HG03060 (cell line): ENCODE results near the gene CXCL3.

Source experiments
- ATAC-seq: cut with Tn5 transposase; IDR thresholded peaks from one replicate; pipeline ENCODE4 v1.9.1; 2021; ENCODE audit warnings: low read depth, moderate number of reproducible peaks; ENCODE audit not compliant: unreplicated experiment

Gene CXCL3

GRCh38 chr4:74016068-74016467 lies 22.4 kb downstream of the CXCL3 start:
- ATAC-seq = no peak

GRCh38 chr4:74015126-74015780 lies 23.2 kb downstream of the CXCL3 start:
- no peak for ATAC-seq

DNA sequence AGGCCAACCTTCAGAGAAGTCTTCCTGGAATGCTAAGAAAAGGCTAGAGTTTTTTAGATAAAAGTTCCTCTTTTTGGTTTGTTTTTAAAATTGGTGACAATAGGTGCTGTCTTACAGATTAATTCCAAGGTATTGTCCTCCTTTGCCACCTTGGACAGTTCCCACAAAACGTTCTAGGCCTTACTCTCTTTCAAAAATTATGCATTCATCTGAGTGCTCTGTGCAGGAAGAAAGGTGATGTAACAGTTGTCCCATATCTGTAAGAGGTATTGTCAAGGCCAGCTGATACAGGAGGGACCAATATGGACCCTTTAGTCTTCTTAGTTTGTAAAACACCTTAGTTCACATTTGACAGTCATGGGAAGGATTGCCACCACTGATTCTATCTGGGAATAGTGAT lies 24.2 kb downstream of the CXCL3 start:
- ATAC-seq = no peak

DNA sequence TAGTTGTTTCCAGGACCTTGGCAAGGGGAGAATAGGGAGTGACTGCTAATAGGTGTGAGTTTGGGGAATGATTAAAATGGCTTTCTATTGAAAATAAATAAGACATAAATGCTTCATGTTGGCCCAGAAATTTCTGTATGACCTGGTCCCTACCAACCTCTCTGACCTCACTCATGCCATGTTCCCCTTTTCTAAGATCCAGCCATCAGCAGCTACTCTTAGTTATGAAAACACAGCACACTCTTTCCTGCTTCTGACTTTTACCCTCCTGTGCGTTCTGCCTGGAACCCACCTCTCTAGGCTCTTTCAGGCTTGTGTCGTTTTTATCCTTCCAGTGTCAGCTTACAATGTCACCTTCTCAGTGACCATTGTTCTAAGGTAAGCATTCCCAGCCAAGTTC lies 25.2 kb downstream of the CXCL3 start:
- ATAC-seq = no peak

GRCh38 chr4:74012130-74012529 lies 26.4 kb downstream of the CXCL3 start:
- ATAC-seq = no peak

GRCh38 chr4:74009307-74009706 lies 29.2 kb downstream of the CXCL3 start:
- ATAC-seq = no peak

- no peak for ATAC-seq
These were observed 32.4 kb downstream of the CXCL3 start for GRCh38 chr4:74006009-74006476.

- ATAC-seq = no peak
These were observed 33.0 kb downstream of the CXCL3 start for GRCh38 chr4:74005528-74005927.

- no peak for ATAC-seq
These were observed 33.8 kb downstream of the CXCL3 start for GRCh38 chr4:74004668-74005067.

- ATAC-seq = no peak
These were observed 38.2 kb downstream of the CXCL3 start for GRCh38 chr4:74000301-74000700.

DNA sequence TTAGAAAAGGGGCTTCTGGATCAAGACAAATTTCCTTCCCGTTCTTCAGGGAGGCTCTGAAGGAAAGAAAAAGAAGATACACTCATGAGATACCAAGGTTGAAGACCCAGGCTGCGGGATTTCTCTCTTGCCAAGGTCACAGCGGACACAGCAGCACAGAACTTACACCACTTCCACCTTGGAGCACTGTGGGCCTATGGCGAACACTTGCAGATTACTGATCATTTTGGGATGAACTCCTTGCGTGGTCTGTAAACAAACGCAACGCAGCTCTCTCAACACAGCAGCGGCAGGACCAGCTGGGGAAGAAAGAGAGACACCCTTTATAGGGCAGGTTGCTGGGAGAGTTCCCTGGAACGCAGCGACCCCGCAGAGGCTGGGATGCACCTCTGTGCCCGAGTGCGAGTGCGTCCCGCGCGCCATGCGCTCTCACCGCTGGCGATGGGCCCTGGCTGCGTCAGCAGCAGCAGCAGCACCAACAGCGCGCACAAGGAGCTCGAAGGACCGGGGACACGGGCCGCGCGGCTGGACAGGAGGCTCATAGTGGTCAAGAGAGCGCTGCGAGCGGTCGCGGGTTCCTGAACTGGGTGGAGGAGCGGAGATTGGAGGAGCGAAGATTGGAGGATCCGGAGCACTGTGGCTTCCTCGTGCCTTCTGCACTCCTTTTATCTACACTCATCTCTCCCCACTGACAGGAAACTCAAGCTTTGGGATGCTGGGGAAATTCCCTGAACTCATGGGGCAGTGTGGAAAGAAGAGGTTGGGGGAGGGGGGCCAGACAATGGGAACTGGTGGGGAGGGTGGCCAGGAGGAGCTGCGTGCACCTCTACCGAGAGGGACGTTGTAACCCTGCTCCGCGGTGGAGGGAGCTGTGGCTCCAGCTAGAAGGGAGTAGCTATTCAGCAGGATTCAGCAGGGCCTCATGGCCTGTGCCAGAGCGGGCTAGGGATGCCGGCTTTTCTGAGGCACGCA lies 40.2 kb downstream of the CXCL3 start, which contains the start of gene CXCL5:
CXCL5 (minus strand) TSS at position 638 of the 972 bp plus-strand sequence; CDS start at position 542, 96 bp downstream.
- ATAC-seq = no peak

DNA sequence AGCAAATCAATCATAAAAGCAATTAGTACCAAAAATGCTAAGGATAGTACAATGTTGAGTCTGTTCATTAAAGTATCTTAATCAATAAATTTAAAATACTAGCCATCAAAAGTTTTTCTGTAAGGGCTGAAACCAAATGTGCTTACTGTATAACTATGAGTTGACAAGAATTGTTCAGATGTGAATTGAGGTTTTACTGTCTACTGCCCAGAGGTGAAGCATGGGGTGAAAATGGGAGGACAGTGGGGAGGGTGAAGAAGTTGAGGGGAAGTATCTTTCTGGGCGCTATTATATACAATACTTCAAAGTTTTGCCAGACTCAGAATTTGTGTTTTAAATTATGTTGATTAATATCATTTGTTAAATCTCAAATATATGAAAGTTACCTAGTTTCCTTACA lies 46.4 kb downstream of the CXCL3 start:
- no peak for ATAC-seq

DNA sequence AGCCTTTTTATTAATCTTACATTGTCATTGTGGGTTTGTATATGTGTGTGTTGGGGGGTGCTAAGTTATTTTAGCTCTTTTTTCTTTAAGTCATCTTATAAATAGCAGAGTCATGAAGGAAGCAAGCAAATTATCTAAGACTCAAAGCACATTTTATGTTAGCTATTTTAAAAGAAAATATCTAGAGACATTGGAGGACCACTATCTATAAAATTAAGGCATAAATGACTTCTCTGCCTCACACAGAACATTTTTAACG lies 46.8 kb downstream of the CXCL3 start:
- ATAC-seq = no peak

DNA sequence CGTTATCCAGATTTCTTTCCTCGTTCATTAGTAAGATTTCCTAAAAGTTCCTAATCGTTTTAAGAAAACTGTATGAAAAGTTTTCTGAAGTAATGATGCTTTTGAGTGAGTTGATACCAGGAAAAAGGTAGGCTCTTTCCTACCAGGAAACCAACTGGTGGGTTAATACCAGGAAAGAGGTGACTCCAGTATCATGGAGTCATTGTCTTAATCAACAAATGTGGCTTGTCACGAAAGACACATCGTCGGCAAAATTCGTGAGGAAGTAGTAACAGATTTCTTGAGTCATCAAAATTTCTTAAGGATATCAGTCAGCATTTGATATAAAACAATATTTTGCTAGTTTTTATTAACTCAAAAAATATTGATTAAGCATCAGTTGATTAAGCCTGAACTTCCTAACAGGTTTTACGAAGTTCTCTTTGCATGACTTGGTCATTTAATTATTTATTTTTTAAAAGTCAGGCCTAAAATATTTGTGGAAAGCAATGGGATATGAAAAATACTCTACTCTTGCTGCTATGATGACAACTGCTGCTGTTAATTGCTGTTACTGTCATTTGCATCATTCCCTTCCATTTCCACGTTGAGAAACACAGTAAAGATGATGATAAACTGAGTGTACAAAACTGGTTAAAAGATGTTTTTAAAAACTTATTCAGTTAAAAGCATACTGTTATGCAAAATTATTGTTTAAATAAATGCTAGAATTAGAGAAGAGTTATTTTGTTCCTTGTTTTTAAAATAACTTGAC lies 47.3 kb downstream of the CXCL3 start:
- no peak for ATAC-seq

GRCh38 chr4:73989928-73990327 lies 48.6 kb downstream of the CXCL3 start:
- ATAC-seq = no peak

- ATAC-seq = no peak
These were observed 49.5 kb downstream of the CXCL3 start for GRCh38 chr4:73989031-73989430.

DNA sequence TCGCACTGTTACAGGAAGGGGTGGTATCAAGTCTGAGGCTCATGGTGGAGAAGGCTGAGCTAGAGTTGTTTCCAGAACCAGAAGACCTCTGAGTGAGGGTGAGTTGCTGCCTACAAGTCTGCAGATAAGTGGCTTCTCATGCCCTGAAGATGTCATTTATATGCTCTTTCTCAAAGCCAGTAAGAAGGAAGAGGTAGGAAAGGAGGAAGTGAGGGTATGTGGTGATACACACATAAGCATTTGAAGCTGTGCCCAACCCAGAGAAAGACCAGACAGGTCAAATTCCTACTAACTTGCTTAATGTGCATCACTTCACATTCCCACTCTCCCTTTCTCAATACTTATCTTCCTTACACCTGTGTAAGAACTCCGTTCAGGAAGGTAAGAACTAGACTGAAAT lies 50.4 kb downstream of the CXCL3 start, which contains the start of gene PPBP:
PPBP (minus strand) TSS at position 130 of the 400 bp plus-strand sequence; CDS start at position 43, 87 bp downstream.
- no peak for ATAC-seq
